RWPE2 (cell line): ENCODE results near the gene PI16.
A peak's percentile ranks its signal among the peaks of the same experiment; 100 is the strongest.

Experiments used
- ATAC-seq: fragments of 200-7000 bp; cut with Tn5 transposase; 3 replicates; pipeline ENCODE4 v1.9.1; 2021; ENCODE audit warnings: low read depth
- DNase-seq: peaks from one replicate; pipeline ENCODE4 v3.0.0-alpha.2; 2020; ENCODE audit warnings: low spot score
- H3K27ac ChIP-seq: fragments of 450-650 bp; 2 replicates; pipeline ENCODE4 v1.5.1; 2017; ENCODE audit warnings: mild to moderate bottlenecking; ENCODE audit not compliant: poor library complexity, severe bottlenecking
- H3K27me3 ChIP-seq: fragments of 250-450 bp; sonication (Bioruptor Pico); 2 replicates; pipeline ENCODE4 v1.5.1; 2021; ENCODE audit warnings: mild to moderate bottlenecking, moderate library complexity; ENCODE audit not compliant: insufficient read depth, poor library complexity, severe bottlenecking
- H3K36me3 ChIP-seq: fragments of 250-450 bp; sonication (Bioruptor Pico); 2 replicates; pipeline ENCODE4 v1.5.1; 2020; ENCODE audit warnings: low read depth, mild to moderate bottlenecking, moderate library complexity
- H3K4me1 ChIP-seq: fragments of 250-450 bp; sonication (Bioruptor Pico); 2 replicates; pipeline ENCODE4 v1.5.1; 2021; ENCODE audit warnings: mild to moderate bottlenecking, moderate library complexity; ENCODE audit not compliant: insufficient read depth, poor library complexity, severe bottlenecking
- H3K4me3 ChIP-seq: fragments of 250-450 bp; sonication (Bioruptor Pico); 2 replicates; pipeline ENCODE4 v1.5.1; 2021; ENCODE audit warnings: mild to moderate bottlenecking, moderate library complexity; ENCODE audit not compliant: severe bottlenecking
- H3K9me3 ChIP-seq: fragments of 250-450 bp; sonication (Bioruptor Pico); 2 replicates; pipeline ENCODE4 v1.5.1; 2021; ENCODE audit warnings: mild to moderate bottlenecking, moderate library complexity; ENCODE audit not compliant: severe bottlenecking
- TF ChIP-seq, protein P1 (sequence below): fragments of 450-650 bp; IDR thresholded peaks from one replicate; pipeline ENCODE4 v1.5.1; 2017; ENCODE audit warnings: mild to moderate bottlenecking, moderate library complexity; ENCODE audit not compliant: poor library complexity, severe bottlenecking

The PI16 gene

GRCh38 chr6:36963451-36964290 is 9.1 kb downstream of the PI16 start:
- TF ChIP-seq, protein P1, sequence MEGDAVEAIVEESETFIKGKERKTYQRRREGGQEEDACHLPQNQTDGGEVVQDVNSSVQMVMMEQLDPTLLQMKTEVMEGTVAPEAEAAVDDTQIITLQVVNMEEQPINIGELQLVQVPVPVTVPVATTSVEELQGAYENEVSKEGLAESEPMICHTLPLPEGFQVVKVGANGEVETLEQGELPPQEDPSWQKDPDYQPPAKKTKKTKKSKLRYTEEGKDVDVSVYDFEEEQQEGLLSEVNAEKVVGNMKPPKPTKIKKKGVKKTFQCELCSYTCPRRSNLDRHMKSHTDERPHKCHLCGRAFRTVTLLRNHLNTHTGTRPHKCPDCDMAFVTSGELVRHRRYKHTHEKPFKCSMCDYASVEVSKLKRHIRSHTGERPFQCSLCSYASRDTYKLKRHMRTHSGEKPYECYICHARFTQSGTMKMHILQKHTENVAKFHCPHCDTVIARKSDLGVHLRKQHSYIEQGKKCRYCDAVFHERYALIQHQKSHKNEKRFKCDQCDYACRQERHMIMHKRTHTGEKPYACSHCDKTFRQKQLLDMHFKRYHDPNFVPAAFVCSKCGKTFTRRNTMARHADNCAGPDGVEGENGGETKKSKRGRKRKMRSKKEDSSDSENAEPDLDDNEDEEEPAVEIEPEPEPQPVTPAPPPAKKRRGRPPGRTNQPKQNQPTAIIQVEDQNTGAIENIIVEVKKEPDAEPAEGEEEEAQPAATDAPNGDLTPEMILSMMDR, result no peak

DNA sequence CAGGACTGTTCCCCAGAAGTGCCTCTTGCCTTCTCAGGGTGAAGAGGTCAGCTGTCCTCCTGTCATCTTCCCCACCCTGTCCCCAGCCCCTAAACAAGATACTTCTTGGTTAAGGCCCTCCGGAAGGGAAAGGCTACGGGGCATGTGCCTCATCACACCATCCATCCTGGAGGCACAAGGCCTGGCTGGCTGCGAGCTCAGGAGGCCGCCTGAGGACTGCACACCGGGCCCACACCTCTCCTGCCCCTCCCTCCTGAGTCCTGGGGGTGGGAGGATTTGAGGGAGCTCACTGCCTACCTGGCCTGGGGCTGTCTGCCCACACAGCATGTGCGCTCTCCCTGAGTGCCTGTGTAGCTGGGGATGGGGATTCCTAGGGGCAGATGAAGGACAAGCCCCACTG is 9.8 kb downstream of the PI16 start:
- peaks cover 17% of the 10 kb centered on the region for H3K4me1 ChIP-seq
- peaks cover 21% of the 10 kb centered on the region for H3K36me3 ChIP-seq
- no peak overlapping the region for H3K27ac ChIP-seq
- TF ChIP-seq, protein P1, result no peak
- H3K4me3 ChIP-seq, result no peak overlapping the region
- no peak for DNase-seq
- H3K27me3 ChIP-seq, result no peaks in the 10 kb centered on the region
- no peaks in the 10 kb centered on the region for H3K9me3 ChIP-seq
- ATAC-seq, result no peak

More at GRCh38 chr6:36963451-36964290, 9.1 kb downstream of the PI16 start:
- H3K4me1 ChIP-seq, result peaks cover 15% of the 10 kb centered on the region
- DNase-seq (no peak), ATAC-seq (peak; percentile 43; the same call in 2 of the 3 replicates)
- no peaks in the 10 kb centered on the region for H3K27me3 ChIP-seq
- H3K27ac ChIP-seq, result no peak overlapping the region
- peaks cover 14% of the 10 kb centered on the region for H3K36me3 ChIP-seq
- H3K9me3 ChIP-seq, result no peaks in the 10 kb centered on the region
- no peak overlapping the region for H3K4me3 ChIP-seq

- DNase-seq (no peak), ATAC-seq (no peak)
- peaks cover 21% of the 10 kb centered on the region for H3K4me1 ChIP-seq
- TF ChIP-seq, protein P1, result no peak
- H3K36me3 ChIP-seq, result peaks cover 26% of the 10 kb centered on the region
- H3K27me3 ChIP-seq, result no peaks in the 10 kb centered on the region
- H3K9me3 ChIP-seq, result no peaks in the 10 kb centered on the region
- H3K27ac ChIP-seq, result no peak overlapping the region
- no peak overlapping the region for H3K4me3 ChIP-seq
Observed at GRCh38 chr6:36964908-36965307, 10.4 kb downstream of the PI16 start.

DNA sequence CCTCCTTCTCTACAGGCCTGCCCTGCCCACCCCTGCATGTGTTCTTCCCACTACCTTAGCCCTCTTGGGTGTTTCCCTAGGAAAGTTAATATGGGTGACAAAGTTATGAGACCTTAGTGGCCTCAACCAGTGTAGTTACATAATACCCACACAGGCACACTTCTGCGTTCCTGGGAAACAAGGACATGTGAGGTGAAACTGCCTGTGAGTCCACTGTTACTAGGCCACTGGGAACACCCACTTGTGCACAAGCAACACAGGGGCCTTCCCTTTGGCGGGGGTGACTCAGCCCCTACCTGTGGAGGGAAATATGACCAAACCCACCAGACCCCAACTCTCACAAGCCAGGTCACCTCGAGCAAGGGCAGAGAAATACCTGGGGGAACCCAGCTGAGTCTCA is 12.8 kb downstream of the PI16 start:
- TF ChIP-seq, protein P1, result no peak
- Histone ChIP-seq H3K27me3 (no peaks in the 10 kb centered on the region), H3K9me3 (no peaks in the 10 kb centered on the region), H3K4me1 (peaks cover 17% of the 10 kb centered on the region), H3K4me3 (no peak overlapping the region), H3K36me3 (peaks cover 49% of the 10 kb centered on the region), H3K27ac (no peak overlapping the region)
- DNase-seq, result no peak
- ATAC-seq, result no peak

GRCh38 chr6:36967757-36968156 is 13.2 kb downstream of the PI16 start:
- no peak for ATAC-seq
- Histone ChIP-seq H3K27ac (no peak overlapping the region), H3K36me3 (peaks cover 53% of the 10 kb centered on the region), H3K9me3 (no peaks in the 10 kb centered on the region), H3K27me3 (no peaks in the 10 kb centered on the region), H3K4me3 (no peak overlapping the region), H3K4me1 (peaks cover 17% of the 10 kb centered on the region)
- TF ChIP-seq, protein P1, result no peak
- no peak for DNase-seq
